Body of pancreas (tissue), 4 donors: Measurements from ENCODE around the gene RHOT1. TPM values are rescaled to one million over a fixed set of nuclear protein-coding genes. Genes with fewer than 3 reads are reported as not detected.
"Not testable (repeated sequence)": the region's sequence is repeated elsewhere in the genome, so short reads cannot be mapped to it uniquely, and the experiment has no call there.

ENCODE experiments used
- ATAC-seq: fragments of 150-250 bp; one replicate; pipeline ENCODE4 v1.9.1; 2016
- DNase-seq, 4 donors: peaks; one replicate each; pipeline ENCODE4 v3.0.0-alpha.2; 2019
- H3K27ac ChIP-seq, 4 donors: fragments of 200-600 bp; sonication (generic); 1 replicate in 3 of 4; 2 replicates in 1 of 4; pipeline versions ENCODE4 v1.5.1 to v1.6.1; 2016 to 2019; ENCODE audit warnings: mild to moderate bottlenecking in 1 of 4, mixed read lengths in 1 of 4, moderate library complexity in 1 of 4
- H3K27me3 ChIP-seq, 2 donors: fragments of 200-600 bp; sonication (generic); one replicate each; pipeline ENCODE4 v1.6.0; 2016; ENCODE audit warnings: mild to moderate bottlenecking in 1 of 2
- H3K36me3 ChIP-seq, 2 donors: fragments of 200-600 bp; sonication (generic); replicated peaks in 1 of 2; 2 replicates each; pipeline ENCODE4 v1.5.1; 2016; ENCODE audit warnings: low read depth in 2 of 2; ENCODE audit not compliant: insufficient read depth in 1 of 2
- H3K4me1 ChIP-seq: fragments of 200-600 bp; sonication (generic); one replicate; pipeline ENCODE4 v1.6.0; 2016
- H3K4me3 ChIP-seq, 2 donors: fragments of 200-600 bp; sonication (generic); 1 replicate in 1 of 2; 2 replicates in 1 of 2; pipeline ENCODE4 v1.5.1; 2016 to 2019
- H3K9me3 ChIP-seq, 3 donors: fragments of 200-600 bp; sonication (generic); 1 replicate in 2 of 3; 2 replicates in 1 of 3; pipeline ENCODE4 v1.5.1; 2016
- POLR2A ChIP-seq, 3 donors: fragments of 450-650 bp; IDR thresholded peaks; one replicate each; pipeline ENCODE4 v1.6.1; 2016; ENCODE audit warnings: antibody characterized with exemption in 3 of 3, mild to moderate bottlenecking in 2 of 3
- WGBS, 2 donors: methylation state at CpG; one replicate each; pipeline ENCODE4 v1.1.5; 2017; 5-methylcytosine and 5-hydroxymethylcytosine counted together
- intact Hi-C: fragments of 100-400 bp; cut with DNase I; formaldehyde crosslinking; loops from one replicate; pipeline ENCODE4 v1.15.1; 2023
- total RNA-seq, 2 donors: library from RNA; depleted of rRNA; stranded (reverse); fragments of >200 nt; gene quantifications; one replicate each; pipeline ENCODE4 v1.1.0, GENCODE V29; 2016
- TF ChIP-seq, protein P1 (sequence below), 7 experiments: fragments of 450-650 bp in 4 of 7; fragments of 200-600 bp in 3 of 7; sonication (generic) in 3 of 7; IDR thresholded peaks; one replicate each; pipeline ENCODE4 v1.5.1; 2016 to 2019; ENCODE audit warnings: antibody characterized with exemption in 7 of 7

The RHOT1 gene
- total RNA-seq, 2 donors from 2014 or later: 15.2 to 25.4 TPM

DNA sequence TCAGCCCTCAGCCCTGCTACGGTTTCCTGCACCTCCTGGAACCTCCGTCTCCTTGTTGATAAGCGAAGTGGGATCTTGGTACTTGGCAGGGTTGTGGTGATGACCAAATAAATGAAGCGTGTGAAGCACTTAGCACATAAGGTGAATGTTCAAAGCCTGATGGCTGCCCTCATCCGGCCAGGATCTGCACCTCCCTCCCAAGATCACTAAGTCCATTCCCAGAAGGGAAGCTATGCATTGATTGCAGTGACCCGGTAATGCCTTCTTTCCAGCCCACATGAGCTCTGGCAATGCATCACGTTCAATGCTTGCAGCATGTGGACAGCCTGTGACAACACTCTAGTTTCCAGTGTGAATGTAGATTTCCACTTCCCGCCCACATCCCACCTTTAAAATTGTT is 24.9 kb upstream of the RHOT1 start:
- Histone ChIP-seq H3K27me3 (no peaks in the 10 kb centered on the region), H3K4me3 (no peak overlapping the region), H3K4me1 (no peaks in the 10 kb centered on the region), H3K27ac (no peak overlapping the region), H3K36me3 (no peaks in the 10 kb centered on the region), H3K9me3 (no peaks in the 10 kb centered on the region)
- no peak for DNase-seq
- WGBS, 2 donors: 22 to 50% methylated on average over 6 to 8 of the region's 8 CpGs
- no peak for ATAC-seq
- intact Hi-C loops: no loop called here
- TF ChIP-seq, protein P1, sequence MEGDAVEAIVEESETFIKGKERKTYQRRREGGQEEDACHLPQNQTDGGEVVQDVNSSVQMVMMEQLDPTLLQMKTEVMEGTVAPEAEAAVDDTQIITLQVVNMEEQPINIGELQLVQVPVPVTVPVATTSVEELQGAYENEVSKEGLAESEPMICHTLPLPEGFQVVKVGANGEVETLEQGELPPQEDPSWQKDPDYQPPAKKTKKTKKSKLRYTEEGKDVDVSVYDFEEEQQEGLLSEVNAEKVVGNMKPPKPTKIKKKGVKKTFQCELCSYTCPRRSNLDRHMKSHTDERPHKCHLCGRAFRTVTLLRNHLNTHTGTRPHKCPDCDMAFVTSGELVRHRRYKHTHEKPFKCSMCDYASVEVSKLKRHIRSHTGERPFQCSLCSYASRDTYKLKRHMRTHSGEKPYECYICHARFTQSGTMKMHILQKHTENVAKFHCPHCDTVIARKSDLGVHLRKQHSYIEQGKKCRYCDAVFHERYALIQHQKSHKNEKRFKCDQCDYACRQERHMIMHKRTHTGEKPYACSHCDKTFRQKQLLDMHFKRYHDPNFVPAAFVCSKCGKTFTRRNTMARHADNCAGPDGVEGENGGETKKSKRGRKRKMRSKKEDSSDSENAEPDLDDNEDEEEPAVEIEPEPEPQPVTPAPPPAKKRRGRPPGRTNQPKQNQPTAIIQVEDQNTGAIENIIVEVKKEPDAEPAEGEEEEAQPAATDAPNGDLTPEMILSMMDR (IDR thresholded peaks at IDR 0.05): no peak
- no peak for TF ChIP-seq POLR2A (IDR thresholded peaks at IDR 0.05)

DNA sequence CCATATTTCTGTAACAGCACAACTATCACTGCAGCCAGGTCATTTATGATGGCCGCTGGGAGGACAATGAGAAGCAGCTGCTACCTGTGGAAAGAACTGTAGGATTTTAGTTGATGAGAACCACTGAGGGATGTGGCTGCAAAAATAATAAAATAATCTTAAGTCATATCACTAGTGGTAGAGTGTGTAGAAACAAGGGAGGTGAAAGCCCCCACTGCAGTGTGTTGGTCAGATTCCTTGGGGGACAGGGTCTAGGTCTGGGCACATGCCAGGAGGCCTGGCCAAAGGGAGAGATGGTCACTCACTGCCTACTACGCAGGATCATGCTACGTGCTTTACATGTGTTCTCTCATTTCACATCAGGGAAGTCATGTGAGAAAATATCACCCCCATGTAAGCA is 24.2 kb upstream of the RHOT1 start:
- H3K4me1 ChIP-seq, DNase-seq, H3K27me3 ChIP-seq, H3K9me3 ChIP-seq, intact Hi-C loops, H3K27ac ChIP-seq, H3K36me3 ChIP-seq, H3K4me3 ChIP-seq, ATAC-seq: not testable (repeated sequence)
- 80 to 91% methylated on average over 3 of the region's 3 CpGs for WGBS, 2 donors

DNA sequence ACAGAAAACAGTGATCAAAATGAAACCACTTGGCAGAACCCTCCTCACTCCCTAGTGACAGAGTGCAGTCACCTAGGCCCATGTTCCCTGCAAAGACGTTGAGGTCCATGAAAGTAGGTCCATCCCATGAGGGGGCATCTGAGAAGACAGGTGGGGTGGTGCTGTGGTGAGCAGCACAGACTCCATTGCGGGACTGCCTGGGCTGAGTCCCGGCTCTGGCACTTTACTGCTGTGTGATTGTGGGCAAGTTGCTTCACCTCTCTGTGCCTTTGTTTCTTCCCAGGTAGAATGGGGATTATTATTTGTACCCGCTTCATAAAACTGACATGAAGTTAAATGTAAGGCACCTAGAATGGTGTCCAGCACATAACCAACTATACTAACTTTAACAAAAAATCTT is 23.5 kb upstream of the RHOT1 start:
- WGBS, 2 donors: 61 to 92% methylated on average over 2 to 4 of the region's 4 CpGs
- ATAC-seq: no peak
- no peak overlapping the region for H3K27ac ChIP-seq
- TF ChIP-seq, protein P1 (IDR thresholded peaks at IDR 0.05): no peak
- TF ChIP-seq POLR2A (IDR thresholded peaks at IDR 0.05): no peak
- H3K4me1 ChIP-seq: no peaks in the 10 kb centered on the region
- H3K27me3 ChIP-seq: no peaks in the 10 kb centered on the region
- no peaks in the 10 kb centered on the region for H3K36me3 ChIP-seq
- H3K9me3 ChIP-seq: no peaks in the 10 kb centered on the region
- no peak for DNase-seq
- no peak overlapping the region for H3K4me3 ChIP-seq
- intact Hi-C loops: no loop called here

DNA sequence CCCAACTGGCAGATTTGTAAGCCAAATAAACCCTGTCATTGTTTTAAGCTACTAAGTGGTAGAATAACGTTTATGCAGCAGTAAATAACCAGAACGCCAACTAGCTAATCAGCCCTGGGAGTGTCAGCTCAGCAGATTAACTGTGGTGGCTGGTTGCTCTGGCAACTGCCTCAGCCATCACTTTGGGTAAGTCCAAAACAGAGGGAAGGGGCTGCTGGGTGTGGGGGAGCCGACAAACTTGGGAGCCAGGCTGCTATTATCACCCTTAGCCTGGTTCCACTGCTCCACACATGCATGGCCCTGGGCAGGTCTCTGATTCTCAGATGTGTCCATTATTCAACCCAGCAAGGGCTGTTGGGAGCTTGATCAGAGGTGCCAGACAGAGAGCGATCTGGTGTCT is 22.2 kb upstream of the RHOT1 start:
- no peak for ATAC-seq
- intact Hi-C loops: no loop called here
- Histone ChIP-seq H3K4me3 (no peak overlapping the region), H3K27ac (no peak overlapping the region), H3K9me3 (no peaks in the 10 kb centered on the region), H3K27me3 (no peaks in the 10 kb centered on the region), H3K36me3 (no peaks in the 10 kb centered on the region), H3K4me1 (peaks cover 6% of the 10 kb centered on the region)
- 56 to 100% methylated on average over 1 to 4 of the region's 4 CpGs for WGBS, 2 donors
- TF ChIP-seq POLR2A (IDR thresholded peaks at IDR 0.05): no peak
- TF ChIP-seq, protein P1 (IDR thresholded peaks at IDR 0.05): no peak
- no peak for DNase-seq

DNA sequence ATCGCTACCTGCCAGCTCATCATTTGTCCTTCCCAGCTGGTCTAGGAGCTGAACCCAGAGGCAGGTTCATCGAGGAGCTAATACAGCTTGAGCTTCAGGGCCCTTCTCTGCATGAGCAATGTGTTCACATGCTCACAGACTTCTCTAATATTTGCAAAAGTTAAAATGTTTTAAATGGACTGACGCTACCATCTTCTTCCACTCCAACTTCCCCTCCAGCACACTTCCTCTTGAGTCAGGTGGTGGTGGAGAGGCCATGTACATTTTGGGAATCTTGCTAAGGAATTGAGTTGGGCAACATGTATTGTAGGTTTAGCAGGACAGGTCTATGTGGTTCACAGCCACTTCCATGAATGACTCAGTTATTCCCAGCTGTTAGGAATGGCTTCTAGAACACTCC is 21.6 kb upstream of the RHOT1 start:
- ATAC-seq (no peak), DNase-seq (no peak)
- Histone ChIP-seq H3K27me3 (no peaks in the 10 kb centered on the region), H3K4me1 (peaks cover 11% of the 10 kb centered on the region), H3K9me3 (no peaks in the 10 kb centered on the region), H3K36me3 (no peaks in the 10 kb centered on the region), H3K27ac (no peak overlapping the region), H3K4me3 (no peak overlapping the region)
- 63 to 97% methylated on average over 3 of the region's 3 CpGs for WGBS, 2 donors
- TF ChIP-seq POLR2A (IDR thresholded peaks at IDR 0.05): no peak
- TF ChIP-seq, protein P1 (IDR thresholded peaks at IDR 0.05): no peak
- intact Hi-C loops: no loop called here
